Activated naive CD8-positive, alpha-beta T cell treated with anti-CD3 and anti-CD28 coated beads, Interleukin-2, amount 50 U/mL, for 16 hours (primary cell): ENCODE measurements around the gene MAGI2.

Experiments
- DNase-seq: peaks from one replicate; pipeline ENCODE4 v3.0.0-alpha.2; 2020; ENCODE audit warnings: low read depth, low spot score

The MAGI2 gene

GRCh38 chr7:78492146-78492545 lies 961.3 kb downstream of the MAGI2 start:
- no peak for DNase-seq

GRCh38 chr7:78490524-78490923 lies 962.9 kb downstream of the MAGI2 start:
- no peak for DNase-seq

GRCh38 chr7:78489476-78490240 lies 963.8 kb downstream of the MAGI2 start:
- DNase-seq, result no peak

- no peak for DNase-seq
Observed at GRCh38 chr7:78487464-78487863, 966.0 kb downstream of the MAGI2 start.

GRCh38 chr7:78479348-78479747 lies 974.1 kb downstream of the MAGI2 start:
- no peak for DNase-seq

- no peak for DNase-seq
Observed at GRCh38 chr7:78476851-78477405, 976.5 kb downstream of the MAGI2 start.

GRCh38 chr7:78473571-78474301 lies 979.7 kb downstream of the MAGI2 start:
- no peak for DNase-seq

- DNase-seq, result no peak
Observed at GRCh38 chr7:78473021-78473420, 980.4 kb downstream of the MAGI2 start.

- no peak for DNase-seq
Observed at GRCh38 chr7:78472519-78472918, 980.9 kb downstream of the MAGI2 start.

GRCh38 chr7:78465894-78466293 lies 987.6 kb downstream of the MAGI2 start:
- DNase-seq, result no peak

- DNase-seq, result no peak
Observed at GRCh38 chr7:78463039-78463438, 990.4 kb downstream of the MAGI2 start.

- DNase-seq, result no peak
Observed at GRCh38 chr7:78450706-78451105, 1002.8 kb downstream of the MAGI2 start.

GRCh38 chr7:78448911-78449310 lies 1004.6 kb downstream of the MAGI2 start:
- DNase-seq, result no peak

GRCh38 chr7:78444267-78444666 lies 1009.2 kb downstream of the MAGI2 start:
- no peak for DNase-seq

GRCh38 chr7:78443811-78444210 lies 1009.7 kb downstream of the MAGI2 start:
- no peak for DNase-seq

GRCh38 chr7:78441737-78442136 lies 1011.7 kb downstream of the MAGI2 start:
- no peak for DNase-seq

- DNase-seq, result no peak
Observed at GRCh38 chr7:78438433-78438832, 1015.0 kb downstream of the MAGI2 start.

- no peak for DNase-seq
Observed at GRCh38 chr7:78437118-78437517, 1016.3 kb downstream of the MAGI2 start.

- no peak for DNase-seq
Observed at GRCh38 chr7:78435355-78435754, 1018.1 kb downstream of the MAGI2 start.

- DNase-seq, result no peak
Observed at GRCh38 chr7:78434281-78434680, 1019.2 kb downstream of the MAGI2 start.

GRCh38 chr7:78433421-78433820 lies 1020.0 kb downstream of the MAGI2 start:
- DNase-seq, result no peak

GRCh38 chr7:78429878-78430277 lies 1023.6 kb downstream of the MAGI2 start:
- no peak for DNase-seq

GRCh38 chr7:78427209-78427608 lies 1026.3 kb downstream of the MAGI2 start:
- no peak for DNase-seq
